GM12878 (cell line): ENCODE measurements around the gene PARVA.

Source experiments
- BCL11A ChIP-seq: IDR thresholded peaks from 2 replicates; pipeline ENCODE4 v1.6.1; 2011; ENCODE audit warnings: low read depth, low read length
- CTCF ChIP-seq, 3 experiments: IDR thresholded peaks in 2 of 3; conservative IDR thresholded peaks in 1 of 3; 2 replicates each; pipeline ENCODE4 v1.5.1; 2011; ENCODE audit warnings: low read depth in 3 of 3, low read length in 3 of 3, mild to moderate bottlenecking in 3 of 3, control low read depth in 2 of 3, moderate library complexity in 2 of 3, inconsistent platforms in 1 of 3, mixed read lengths in 1 of 3; ENCODE audit not compliant: control insufficient read depth in 2 of 3, insufficient read depth in 1 of 3; ENCODE audit errors: extremely low read depth in 1 of 3
- EP300 ChIP-seq, 2 experiments: fragments of 150-350 bp in 1 of 2; IDR thresholded peaks; 2 replicates each; pipeline ENCODE4 v1.6.1; 2011 to 2012; ENCODE audit warnings: low read depth in 2 of 2, low read length in 2 of 2, borderline replicate concordance in 1 of 2, improper control_type of control experiment in 1 of 2, inconsistent platforms in 1 of 2; ENCODE audit not compliant: control insufficient read depth in 1 of 2
- NFIC ChIP-seq: IDR thresholded peaks from 2 replicates; pipeline ENCODE4 v1.6.1; 2012; ENCODE audit warnings: low read depth, mild to moderate bottlenecking, inconsistent platforms, low read length, moderate library complexity
- NFYB ChIP-seq: IDR thresholded peaks from 2 replicates; pipeline ENCODE4 v1.6.1; 2011; ENCODE audit warnings: low read depth, mild to moderate bottlenecking, low read length, improper control_type of control experiment, moderate library complexity; ENCODE audit not compliant: insufficient read depth
- RELA ChIP-seq: fragments of 450-650 bp; IDR thresholded peaks from 2 replicates; pipeline ENCODE4 v1.8.0; 2014; ENCODE audit warnings: borderline replicate concordance; ENCODE audit not compliant: partially characterized antibody
- TF ChIP-seq, protein P1 (sequence below): IDR thresholded peaks from 2 replicates; pipeline ENCODE4 v1.6.1; 2012; ENCODE audit warnings: mild to moderate bottlenecking, low read depth, low read length
- TF ChIP-seq, protein P2 (sequence below): fragments of 450-650 bp; IDR thresholded peaks from 2 replicates; pipeline ENCODE4 v1.6.1; 2016; ENCODE audit warnings: mild to moderate bottlenecking

DNA sequence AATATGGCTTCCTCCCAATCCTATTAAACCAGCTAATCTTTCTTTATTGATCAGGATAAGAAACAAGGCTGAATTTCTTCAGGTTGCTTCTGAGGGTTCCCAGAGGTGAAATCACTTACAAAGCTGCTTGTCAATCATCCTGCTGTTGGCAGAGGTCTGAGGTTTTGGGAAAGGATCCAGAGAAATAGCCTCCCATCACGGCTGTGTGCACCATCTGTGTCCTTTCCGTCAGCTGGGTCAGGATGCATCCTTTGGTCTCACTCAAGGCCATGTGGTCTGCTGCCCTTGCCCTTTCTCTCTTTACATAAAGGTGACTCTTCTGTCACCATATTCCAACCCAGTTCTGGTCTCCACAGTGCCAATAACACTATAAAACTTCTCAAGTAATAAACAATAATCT is 183.5 kb downstream of the PARVA start:
- TF ChIP-seq CTCF (IDR thresholded peaks at IDR 0.05 in 2 of 3, conservative IDR thresholded peaks at IDR 0.05 in 1 of 3; ENCODE audit: control insufficient read depth in 2 of 3, extremely low read depth in 1 of 3, insufficient read depth in 1 of 3, low read depth in 3 of 3, low read length in 3 of 3) = no peak
- TF ChIP-seq NFIC = no peak
- TF ChIP-seq RELA = no peak
- TF ChIP-seq, protein P1, sequence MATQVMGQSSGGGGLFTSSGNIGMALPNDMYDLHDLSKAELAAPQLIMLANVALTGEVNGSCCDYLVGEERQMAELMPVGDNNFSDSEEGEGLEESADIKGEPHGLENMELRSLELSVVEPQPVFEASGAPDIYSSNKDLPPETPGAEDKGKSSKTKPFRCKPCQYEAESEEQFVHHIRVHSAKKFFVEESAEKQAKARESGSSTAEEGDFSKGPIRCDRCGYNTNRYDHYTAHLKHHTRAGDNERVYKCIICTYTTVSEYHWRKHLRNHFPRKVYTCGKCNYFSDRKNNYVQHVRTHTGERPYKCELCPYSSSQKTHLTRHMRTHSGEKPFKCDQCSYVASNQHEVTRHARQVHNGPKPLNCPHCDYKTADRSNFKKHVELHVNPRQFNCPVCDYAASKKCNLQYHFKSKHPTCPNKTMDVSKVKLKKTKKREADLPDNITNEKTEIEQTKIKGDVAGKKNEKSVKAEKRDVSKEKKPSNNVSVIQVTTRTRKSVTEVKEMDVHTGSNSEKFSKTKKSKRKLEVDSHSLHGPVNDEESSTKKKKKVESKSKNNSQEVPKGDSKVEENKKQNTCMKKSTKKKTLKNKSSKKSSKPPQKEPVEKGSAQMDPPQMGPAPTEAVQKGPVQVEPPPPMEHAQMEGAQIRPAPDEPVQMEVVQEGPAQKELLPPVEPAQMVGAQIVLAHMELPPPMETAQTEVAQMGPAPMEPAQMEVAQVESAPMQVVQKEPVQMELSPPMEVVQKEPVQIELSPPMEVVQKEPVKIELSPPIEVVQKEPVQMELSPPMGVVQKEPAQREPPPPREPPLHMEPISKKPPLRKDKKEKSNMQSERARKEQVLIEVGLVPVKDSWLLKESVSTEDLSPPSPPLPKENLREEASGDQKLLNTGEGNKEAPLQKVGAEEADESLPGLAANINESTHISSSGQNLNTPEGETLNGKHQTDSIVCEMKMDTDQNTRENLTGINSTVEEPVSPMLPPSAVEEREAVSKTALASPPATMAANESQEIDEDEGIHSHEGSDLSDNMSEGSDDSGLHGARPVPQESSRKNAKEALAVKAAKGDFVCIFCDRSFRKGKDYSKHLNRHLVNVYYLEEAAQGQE = no peak
- TF ChIP-seq, protein P2, sequence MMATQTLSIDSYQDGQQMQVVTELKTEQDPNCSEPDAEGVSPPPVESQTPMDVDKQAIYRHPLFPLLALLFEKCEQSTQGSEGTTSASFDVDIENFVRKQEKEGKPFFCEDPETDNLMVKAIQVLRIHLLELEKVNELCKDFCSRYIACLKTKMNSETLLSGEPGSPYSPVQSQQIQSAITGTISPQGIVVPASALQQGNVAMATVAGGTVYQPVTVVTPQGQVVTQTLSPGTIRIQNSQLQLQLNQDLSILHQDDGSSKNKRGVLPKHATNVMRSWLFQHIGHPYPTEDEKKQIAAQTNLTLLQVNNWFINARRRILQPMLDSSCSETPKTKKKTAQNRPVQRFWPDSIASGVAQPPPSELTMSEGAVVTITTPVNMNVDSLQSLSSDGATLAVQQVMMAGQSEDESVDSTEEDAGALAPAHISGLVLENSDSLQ = no peak
- TF ChIP-seq BCL11A = no peak
- no peak for TF ChIP-seq EP300 (IDR thresholded peaks at IDR 0.05; ENCODE audit: borderline replicate concordance in 1 of 2, control insufficient read depth in 1 of 2, low read depth in 2 of 2, low read length in 2 of 2)
- no peak for TF ChIP-seq NFYB
